Suprapubic skin (tissue), 4 donors: ENCODE data around the gene SPTBN1. TPM values are rescaled to one million over a fixed set of nuclear protein-coding genes. Genes with fewer than 3 reads are reported as not detected.

Experiments
- DNase-seq, 2 donors: peaks; one replicate each; pipeline ENCODE4 v3.0.0-alpha.2; 2019; ENCODE audit warnings: low spot score in 2 of 2
- H3K27ac ChIP-seq: fragments of 200-600 bp; sonication (generic); one replicate; pipeline ENCODE4 v1.5.1; 2019
- H3K27me3 ChIP-seq: fragments of 200-600 bp; sonication (generic); one replicate; pipeline ENCODE4 v1.5.1; 2019
- H3K36me3 ChIP-seq: fragments of 200-600 bp; sonication (generic); one replicate; pipeline ENCODE4 v1.5.1; 2019
- H3K4me1 ChIP-seq: fragments of 200-600 bp; sonication (generic); one replicate; pipeline ENCODE4 v1.5.1; 2019
- H3K4me3 ChIP-seq: fragments of 200-600 bp; sonication (generic); one replicate; pipeline ENCODE4 v1.5.1; 2019; ENCODE audit warnings: mild to moderate bottlenecking
- H3K9me3 ChIP-seq: fragments of 200-600 bp; sonication (generic); one replicate; pipeline ENCODE4 v1.5.1; 2019
- CTCF ChIP-seq, 2 donors: fragments of 200-600 bp in 1 of 2; fragments of 450-650 bp in 1 of 2; sonication (generic) in 1 of 2; IDR thresholded peaks; one replicate each; pipeline ENCODE4 v1.5.1; 2016 to 2019; ENCODE audit warnings: antibody characterized with exemption in 2 of 2, mild to moderate bottlenecking in 1 of 2, moderate library complexity in 1 of 2
- EP300 ChIP-seq: sonication (generic); formaldehyde crosslinking; IDR thresholded peaks from one replicate; pipeline ENCODE4 v1.6.1; 2017; ENCODE audit warnings: antibody characterized with exemption
- POLR2A ChIP-seq, 2 donors: fragments of 450-650 bp; IDR thresholded peaks; one replicate each; pipeline ENCODE4 v1.6.1; 2017; ENCODE audit warnings: antibody characterized with exemption in 2 of 2, mild to moderate bottlenecking in 2 of 2, moderate library complexity in 2 of 2
- POLR2AphosphoS5 ChIP-seq, 3 donors: sonication (generic); formaldehyde crosslinking; IDR thresholded peaks; one replicate each; pipeline ENCODE4 v1.6.1; 2017; ENCODE audit warnings: antibody characterized with exemption in 3 of 3
- WGBS: methylation state at CpG from one replicate; pipeline ENCODE4 v1.1.5; 2018; 5-methylcytosine and 5-hydroxymethylcytosine counted together
- total RNA-seq, 4 donors: library from RNA; depleted of rRNA; stranded (reverse); fragments of >200 nt; gene quantifications; one replicate each; pipeline ENCODE4 v1.1.0, GENCODE V29; 2016

The SPTBN1 gene
- total RNA-seq, 4 donors from 2014 or later: 173 to 250 (median 203) TPM

- Histone ChIP-seq H3K4me1 (peaks cover 5% of the 10 kb centered on the region), H3K36me3 (no peaks in the 10 kb centered on the region), H3K4me3 (no peak overlapping the region), H3K27me3 (no peaks in the 10 kb centered on the region), H3K9me3 (no peaks in the 10 kb centered on the region), H3K27ac (no peak overlapping the region)
- WGBS: 77% methylated on average over 4 of the region's 4 CpGs
- no peak for TF ChIP-seq POLR2AphosphoS5 (IDR thresholded peaks at IDR 0.05)
- no peak for TF ChIP-seq CTCF (IDR thresholded peaks at IDR 0.05)
- DNase-seq: no peak
Observed at GRCh38 chr2:54685263-54685775, 229.2 kb downstream of the SPTBN1 start.

- no peak for TF ChIP-seq EP300
- TF ChIP-seq POLR2A (IDR thresholded peaks at IDR 0.05): no peak
- TF ChIP-seq CTCF (IDR thresholded peaks at IDR 0.05): no peak
- TF ChIP-seq POLR2AphosphoS5 (IDR thresholded peaks at IDR 0.05): no peak
- 85% methylated on average over 4 of the region's 4 CpGs for WGBS
- Histone ChIP-seq H3K9me3 (no peaks in the 10 kb centered on the region), H3K27ac (no peak overlapping the region), H3K36me3 (no peaks in the 10 kb centered on the region), H3K4me1 (no peaks in the 10 kb centered on the region), H3K27me3 (no peaks in the 10 kb centered on the region), H3K4me3 (no peak overlapping the region)
- DNase-seq: no peak
Observed at GRCh38 chr2:54687595-54688152, 231.5 kb downstream of the SPTBN1 start.

- TF ChIP-seq CTCF (IDR thresholded peaks at IDR 0.05) (no peak), POLR2AphosphoS5 (IDR thresholded peaks at IDR 0.05) (no peak), POLR2A (IDR thresholded peaks at IDR 0.05) (no peak), EP300 (no peak)
- no peak for DNase-seq
- no peaks in the 10 kb centered on the region for H3K36me3 ChIP-seq
- no peak overlapping the region for H3K4me3 ChIP-seq
- no peaks in the 10 kb centered on the region for H3K4me1 ChIP-seq
- WGBS: 72% methylated on average over 8 of the region's 8 CpGs
- H3K27me3 ChIP-seq: no peaks in the 10 kb centered on the region
- H3K27ac ChIP-seq: no peak overlapping the region
- no peaks in the 10 kb centered on the region for H3K9me3 ChIP-seq
Observed at GRCh38 chr2:54691445-54692135, 235.5 kb downstream of the SPTBN1 start.

- H3K36me3 ChIP-seq: no peaks in the 10 kb centered on the region
- no peak overlapping the region for H3K4me3 ChIP-seq
- no peaks in the 10 kb centered on the region for H3K4me1 ChIP-seq
- no peaks in the 10 kb centered on the region for H3K27me3 ChIP-seq
- TF ChIP-seq EP300: no peak
- TF ChIP-seq POLR2AphosphoS5 (IDR thresholded peaks at IDR 0.05): no peak
- no peak for TF ChIP-seq CTCF (IDR thresholded peaks at IDR 0.05)
- no peak for TF ChIP-seq POLR2A (IDR thresholded peaks at IDR 0.05)
- no peak for DNase-seq
- no peak overlapping the region for H3K27ac ChIP-seq
- H3K9me3 ChIP-seq: no peaks in the 10 kb centered on the region
Observed at GRCh38 chr2:54692556-54692955, 236.4 kb downstream of the SPTBN1 start.

GRCh38 chr2:54695378-54695777 lies 239.3 kb downstream of the SPTBN1 start:
- no peak for DNase-seq
- 97% methylated on average over 3 of the region's 4 CpGs for WGBS

More at GRCh38 chr2:54695378-54695777, 239.3 kb downstream of the SPTBN1 start:
- Histone ChIP-seq H3K36me3 (no peaks in the 10 kb centered on the region), H3K4me1 (no peaks in the 10 kb centered on the region), H3K27me3 (no peaks in the 10 kb centered on the region), H3K9me3 (no peaks in the 10 kb centered on the region), H3K27ac (no peak overlapping the region), H3K4me3 (no peak overlapping the region)
- TF ChIP-seq EP300: no peak
- no peak for TF ChIP-seq CTCF (IDR thresholded peaks at IDR 0.05)
- TF ChIP-seq POLR2AphosphoS5 (IDR thresholded peaks at IDR 0.05): no peak
- TF ChIP-seq POLR2A (IDR thresholded peaks at IDR 0.05): no peak
